ENCODE data around the gene DNAJC25.

DNA sequence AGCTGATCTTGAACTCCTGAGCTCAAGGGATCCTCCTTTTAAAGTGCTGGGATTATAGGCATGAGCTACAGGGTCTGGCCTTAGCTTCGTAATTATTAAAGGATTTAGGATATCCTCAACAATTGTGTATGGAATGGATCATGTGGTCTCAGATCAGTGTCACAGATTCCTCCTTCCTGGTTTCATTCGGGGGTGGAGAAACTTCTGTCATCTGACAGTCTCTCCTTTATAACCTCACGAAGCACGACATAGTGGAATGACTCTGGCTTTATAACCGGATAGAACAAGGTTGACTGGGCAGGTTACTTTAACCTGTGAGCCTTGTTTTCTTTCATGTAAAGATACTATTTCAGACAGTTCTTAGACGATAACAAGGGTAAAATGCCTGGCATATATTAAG lies 25.9 kb downstream of the DNAJC25 start:
- TF ChIP-seq PHF8 (conservative IDR thresholded peaks at IDR 0.05; ENCODE audit: low read depth, low read length): no peak
- TF ChIP-seq, protein P1, sequence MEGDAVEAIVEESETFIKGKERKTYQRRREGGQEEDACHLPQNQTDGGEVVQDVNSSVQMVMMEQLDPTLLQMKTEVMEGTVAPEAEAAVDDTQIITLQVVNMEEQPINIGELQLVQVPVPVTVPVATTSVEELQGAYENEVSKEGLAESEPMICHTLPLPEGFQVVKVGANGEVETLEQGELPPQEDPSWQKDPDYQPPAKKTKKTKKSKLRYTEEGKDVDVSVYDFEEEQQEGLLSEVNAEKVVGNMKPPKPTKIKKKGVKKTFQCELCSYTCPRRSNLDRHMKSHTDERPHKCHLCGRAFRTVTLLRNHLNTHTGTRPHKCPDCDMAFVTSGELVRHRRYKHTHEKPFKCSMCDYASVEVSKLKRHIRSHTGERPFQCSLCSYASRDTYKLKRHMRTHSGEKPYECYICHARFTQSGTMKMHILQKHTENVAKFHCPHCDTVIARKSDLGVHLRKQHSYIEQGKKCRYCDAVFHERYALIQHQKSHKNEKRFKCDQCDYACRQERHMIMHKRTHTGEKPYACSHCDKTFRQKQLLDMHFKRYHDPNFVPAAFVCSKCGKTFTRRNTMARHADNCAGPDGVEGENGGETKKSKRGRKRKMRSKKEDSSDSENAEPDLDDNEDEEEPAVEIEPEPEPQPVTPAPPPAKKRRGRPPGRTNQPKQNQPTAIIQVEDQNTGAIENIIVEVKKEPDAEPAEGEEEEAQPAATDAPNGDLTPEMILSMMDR (IDR thresholded peaks at IDR 0.05; ENCODE audit: control extremely low read depth in 1 of 3, insufficient read depth in 1 of 3, low read depth in 1 of 3, low read length in 3 of 3): no peak
- no peak for TF ChIP-seq SIX5 (IDR thresholded peaks at IDR 0.05; ENCODE audit: low read depth, low read length)
- TF ChIP-seq, protein P2, sequence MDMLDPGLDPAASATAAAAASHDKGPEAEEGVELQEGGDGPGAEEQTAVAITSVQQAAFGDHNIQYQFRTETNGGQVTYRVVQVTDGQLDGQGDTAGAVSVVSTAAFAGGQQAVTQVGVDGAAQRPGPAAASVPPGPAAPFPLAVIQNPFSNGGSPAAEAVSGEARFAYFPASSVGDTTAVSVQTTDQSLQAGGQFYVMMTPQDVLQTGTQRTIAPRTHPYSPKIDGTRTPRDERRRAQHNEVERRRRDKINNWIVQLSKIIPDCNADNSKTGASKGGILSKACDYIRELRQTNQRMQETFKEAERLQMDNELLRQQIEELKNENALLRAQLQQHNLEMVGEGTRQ (IDR thresholded peaks at IDR 0.05; ENCODE audit: low read length): peak; percentile 28; the same call in 1 of the 2 replicates
- no peak for TF ChIP-seq JUN (IDR thresholded peaks at IDR 0.05; ENCODE audit: low read depth, low read length)
- TF ChIP-seq KDM1A (IDR thresholded peaks at IDR 0.05; ENCODE audit: borderline replicate concordance, low read length): no peak
- TF ChIP-seq RXRA (IDR thresholded peaks at IDR 0.05; ENCODE audit: insufficient read depth, low read depth, low read length): no peak
- no peak for TF ChIP-seq BACH1 (IDR thresholded peaks at IDR 0.05; ENCODE audit: low read length)
- no peak for TF ChIP-seq POLR2A (IDR thresholded peaks at IDR 0.05; ENCODE audit: control extremely low read depth in 1 of 2, low read depth in 2 of 2, low read length in 2 of 2)
- no peak for TF ChIP-seq GTF2F1 (IDR thresholded peaks at IDR 0.05; ENCODE audit: borderline replicate concordance, low read depth, low read length)
- TF ChIP-seq, protein P3, sequence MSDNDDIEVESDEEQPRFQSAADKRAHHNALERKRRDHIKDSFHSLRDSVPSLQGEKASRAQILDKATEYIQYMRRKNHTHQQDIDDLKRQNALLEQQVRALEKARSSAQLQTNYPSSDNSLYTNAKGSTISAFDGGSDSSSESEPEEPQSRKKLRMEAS (IDR thresholded peaks at IDR 0.05): no peak
- TF ChIP-seq EZH2 (IDR thresholded peaks at IDR 0.05; ENCODE audit: low read depth, low read length, severe bottlenecking): no peak
- no peak for TF ChIP-seq HDAC2 (IDR thresholded peaks at IDR 0.05; ENCODE audit: borderline replicate concordance in 1 of 2, low read depth in 2 of 2, low read length in 2 of 2)
